ENCODE results near the gene SLC16A3. TPM values are rescaled to one million over a fixed set of nuclear protein-coding genes. Genes with fewer than 3 reads are reported as not detected.

Gene SLC16A3
- total and polyA plus RNA-seq, 9 of the 15 experiments (the other 6 are each of a cell fraction or from before 2014, with no cell fraction given): 0.11 to 5.4 (median 1.2) TPM; not detected in 2

DNA sequence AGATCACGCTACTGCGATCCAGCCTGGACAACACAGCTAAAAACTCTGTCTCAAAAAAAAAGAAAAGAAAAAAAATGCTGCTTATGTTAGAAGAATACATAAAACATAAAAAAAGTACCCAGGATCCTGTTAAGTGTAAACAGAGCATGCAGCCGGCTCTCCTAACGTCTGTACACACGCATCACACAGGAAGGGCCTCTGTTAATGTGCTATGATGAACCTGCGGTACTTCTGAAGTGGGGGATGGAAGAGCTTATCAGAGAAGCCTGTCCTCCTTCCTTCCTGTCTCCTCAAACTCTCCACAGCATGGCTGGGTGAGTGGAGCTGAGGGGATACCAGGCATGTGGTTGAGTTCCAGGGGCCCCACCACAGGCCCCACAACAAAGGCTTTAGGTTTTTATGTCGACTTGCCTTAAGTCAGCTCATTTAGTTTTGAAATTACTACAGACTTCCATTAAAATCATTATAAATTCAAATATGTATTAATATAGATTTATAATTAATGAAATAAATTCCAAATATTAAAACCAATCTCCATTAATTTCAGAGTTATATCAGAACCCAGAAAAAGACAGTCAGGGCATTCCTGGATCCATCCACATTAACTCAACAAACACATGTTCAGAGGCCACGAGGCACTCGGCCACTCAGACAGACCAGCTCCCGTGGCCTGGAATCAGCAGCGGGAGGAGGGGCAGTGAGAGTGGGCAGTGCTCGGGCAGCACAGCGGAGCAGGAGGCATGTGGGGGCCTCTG, 27.9 kb upstream of the SLC16A3 start (continued):
- no peak for TF ChIP-seq ZNF318 (IDR thresholded peaks at IDR 0.05; ENCODE audit: borderline replicate concordance in 1 of 2, low read depth in 1 of 2)
- TF ChIP-seq TAF9B (IDR thresholded peaks at IDR 0.05; ENCODE audit: partially characterized antibody): peak; percentile 33
- peak; percentile 47; the same call in 1 of the 2 replicates for TF ChIP-seq SOX6 (IDR thresholded peaks at IDR 0.05)
- no peak for TF ChIP-seq NR2C2 (CRISPR knock-in tag; IDR thresholded peaks at IDR 0.05)
- TF ChIP-seq NR2C2 (tag; IDR thresholded peaks at IDR 0.05): peak; percentile 58
- TF ChIP-seq RCOR1 (IDR thresholded peaks at IDR 0.05; ENCODE audit: borderline replicate concordance in 1 of 2, low read depth in 2 of 2, low read length in 2 of 2): peak in 1 of 2 experiments; percentile 90; a peak in 2 of 4 replicates
- TF ChIP-seq NCOA1 (IDR thresholded peaks at IDR 0.05; ENCODE audit: low read depth): peak; percentile 26; the same call in 1 of the 2 replicates
- TF ChIP-seq, protein P1, sequence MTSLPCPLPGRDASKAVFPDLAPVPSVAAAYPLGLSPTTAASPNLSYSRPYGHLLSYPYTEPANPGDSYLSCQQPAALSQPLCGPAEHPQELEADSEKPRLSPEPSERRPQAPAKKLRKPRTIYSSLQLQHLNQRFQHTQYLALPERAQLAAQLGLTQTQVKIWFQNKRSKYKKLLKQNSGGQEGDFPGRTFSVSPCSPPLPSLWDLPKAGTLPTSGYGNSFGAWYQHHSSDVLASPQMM (CRISPR knock-in tag; IDR thresholded peaks at IDR 0.05): no peak
- TF ChIP-seq MEF2A (IDR thresholded peaks at IDR 0.05; ENCODE audit: control insufficient read depth, low read depth, low read length): no peak
- 0 out of 2 replicates have a peak, but pooled peaks have one; percentile 49 for TF ChIP-seq CTBP1 (IDR thresholded peaks at IDR 0.05; ENCODE audit: borderline replicate concordance)
- peak; percentile 47; the same call in 1 of the 2 replicates for TF ChIP-seq ZBTB9 (CRISPR knock-in tag; IDR thresholded peaks at IDR 0.05)
- TF ChIP-seq ZNF197 (CRISPR knock-in tag; IDR thresholded peaks at IDR 0.05; ENCODE audit: low read depth): 0 out of 2 replicates have a peak, but pooled peaks have one; percentile 22
- peak; percentile 69 for TF ChIP-seq SMAD4 (CRISPR knock-in tag; conservative IDR thresholded peaks at IDR 0.05)
- peak; percentile 67 for TF ChIP-seq TBP (optimal IDR thresholded peaks at IDR 0.05; ENCODE audit: low read depth, low read length)
- no peak for TF ChIP-seq ZBTB17 (CRISPR knock-in tag; IDR thresholded peaks at IDR 0.05)
- TF ChIP-seq SIN3A (IDR thresholded peaks at IDR 0.05; ENCODE audit: borderline replicate concordance in 2 of 2, control insufficient read depth in 1 of 2, low read depth in 2 of 2, low read length in 2 of 2): no peak
- TF ChIP-seq FOXA3 (CRISPR knock-in tag; conservative IDR thresholded peaks at IDR 0.05 in 1 of 2, IDR thresholded peaks at IDR 0.05 in 1 of 2): peak; percentile 41 to 57; a peak in 3 of 4 replicates
